ENCODE data around the gene GOLGA8K.
"Not testable (repeated sequence)": the region's sequence is repeated elsewhere in the genome, so short reads cannot be mapped to it uniquely, and the experiment has no call there.

DNA sequence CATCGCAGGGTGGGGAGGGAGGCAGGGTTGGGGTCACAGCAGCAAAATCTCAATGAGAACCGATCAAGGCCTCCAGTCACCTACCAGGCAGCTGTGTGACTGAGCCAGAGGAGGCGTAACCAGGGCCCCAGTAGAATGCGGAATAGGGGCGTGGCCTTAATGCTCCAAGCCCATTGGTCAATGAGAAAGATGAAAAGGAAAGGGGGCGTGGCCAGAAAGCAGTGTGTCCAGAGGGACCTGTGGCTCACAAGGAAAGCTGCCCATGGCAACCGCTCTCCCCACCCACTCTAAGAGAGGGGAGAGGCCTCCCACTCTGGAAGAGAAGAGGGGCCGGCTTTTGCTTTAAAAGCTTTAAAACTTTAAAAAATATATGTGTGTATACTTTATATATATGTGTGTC, at the start of gene GOLGA8K:
- TF ChIP-seq, protein P1, sequence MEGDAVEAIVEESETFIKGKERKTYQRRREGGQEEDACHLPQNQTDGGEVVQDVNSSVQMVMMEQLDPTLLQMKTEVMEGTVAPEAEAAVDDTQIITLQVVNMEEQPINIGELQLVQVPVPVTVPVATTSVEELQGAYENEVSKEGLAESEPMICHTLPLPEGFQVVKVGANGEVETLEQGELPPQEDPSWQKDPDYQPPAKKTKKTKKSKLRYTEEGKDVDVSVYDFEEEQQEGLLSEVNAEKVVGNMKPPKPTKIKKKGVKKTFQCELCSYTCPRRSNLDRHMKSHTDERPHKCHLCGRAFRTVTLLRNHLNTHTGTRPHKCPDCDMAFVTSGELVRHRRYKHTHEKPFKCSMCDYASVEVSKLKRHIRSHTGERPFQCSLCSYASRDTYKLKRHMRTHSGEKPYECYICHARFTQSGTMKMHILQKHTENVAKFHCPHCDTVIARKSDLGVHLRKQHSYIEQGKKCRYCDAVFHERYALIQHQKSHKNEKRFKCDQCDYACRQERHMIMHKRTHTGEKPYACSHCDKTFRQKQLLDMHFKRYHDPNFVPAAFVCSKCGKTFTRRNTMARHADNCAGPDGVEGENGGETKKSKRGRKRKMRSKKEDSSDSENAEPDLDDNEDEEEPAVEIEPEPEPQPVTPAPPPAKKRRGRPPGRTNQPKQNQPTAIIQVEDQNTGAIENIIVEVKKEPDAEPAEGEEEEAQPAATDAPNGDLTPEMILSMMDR (IDR thresholded peaks at IDR 0.05; ENCODE audit: insufficient read depth, low read length), result not testable (repeated sequence)
- TF ChIP-seq GABPA (IDR thresholded peaks at IDR 0.05; ENCODE audit: low read depth); POLR2AphosphoS5 (IDR thresholded peaks at IDR 0.05; ENCODE audit: low read depth); SPI1 (IDR thresholded peaks at IDR 0.05; ENCODE audit: borderline replicate concordance, low read depth): not testable (repeated sequence)
